Esophagus squamous epithelium (tissue), 4 donors: ENCODE results near the gene PIM1.

Experiments
- POLR2A ChIP-seq, 4 donors: fragments of 450-650 bp; IDR thresholded peaks; one replicate each; pipeline ENCODE4 v1.6.1; 2017; ENCODE audit warnings: antibody characterized with exemption in 4 of 4, mild to moderate bottlenecking in 4 of 4, moderate library complexity in 3 of 4
- TF ChIP-seq, protein P1 (sequence below), 6 experiments: fragments of 450-650 bp in 4 of 6; fragments of 200-600 bp in 2 of 6; sonication (generic) in 2 of 6; IDR thresholded peaks; one replicate each; pipeline ENCODE4 v1.5.1; 2016 to 2019; ENCODE audit warnings: antibody characterized with exemption in 6 of 6, mild to moderate bottlenecking in 4 of 6, moderate library complexity in 4 of 6

DNA sequence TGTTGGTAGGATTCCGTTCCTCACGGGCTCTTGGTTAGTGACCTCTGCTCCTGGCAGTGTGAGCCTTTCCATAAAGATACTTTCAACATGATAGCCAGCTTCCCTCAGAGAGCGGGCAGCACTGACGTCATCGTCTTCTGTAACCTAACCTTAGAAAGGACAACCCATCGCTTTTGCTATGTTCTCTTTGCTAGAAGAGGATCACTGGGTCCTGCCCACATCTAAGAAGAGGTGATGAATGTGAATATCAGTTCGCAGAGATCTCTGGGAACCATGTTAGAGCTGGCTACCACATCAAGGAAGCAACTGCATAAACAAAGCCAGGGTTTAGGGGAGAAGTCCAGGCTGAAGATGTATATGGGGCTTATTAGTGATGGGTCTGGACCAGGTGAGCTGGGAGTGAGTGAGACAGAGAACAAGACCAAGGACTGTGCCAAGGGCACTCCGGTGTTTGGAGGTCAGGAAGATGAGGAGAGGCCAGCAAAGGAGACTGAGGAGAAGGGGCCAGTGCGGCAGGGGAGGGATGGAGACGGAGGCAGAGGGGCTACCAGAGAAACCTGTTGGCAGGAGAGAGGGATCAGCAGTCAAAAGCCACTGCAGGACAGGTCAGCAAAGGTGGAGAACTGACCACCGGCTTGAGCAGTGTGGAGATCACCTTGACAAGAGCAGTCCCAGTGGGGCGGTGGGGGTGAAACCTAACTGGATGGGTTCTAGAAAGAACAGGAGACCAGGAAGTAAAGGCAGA is 39.7 kb downstream of the PIM1 start:
- TF ChIP-seq, protein P1, sequence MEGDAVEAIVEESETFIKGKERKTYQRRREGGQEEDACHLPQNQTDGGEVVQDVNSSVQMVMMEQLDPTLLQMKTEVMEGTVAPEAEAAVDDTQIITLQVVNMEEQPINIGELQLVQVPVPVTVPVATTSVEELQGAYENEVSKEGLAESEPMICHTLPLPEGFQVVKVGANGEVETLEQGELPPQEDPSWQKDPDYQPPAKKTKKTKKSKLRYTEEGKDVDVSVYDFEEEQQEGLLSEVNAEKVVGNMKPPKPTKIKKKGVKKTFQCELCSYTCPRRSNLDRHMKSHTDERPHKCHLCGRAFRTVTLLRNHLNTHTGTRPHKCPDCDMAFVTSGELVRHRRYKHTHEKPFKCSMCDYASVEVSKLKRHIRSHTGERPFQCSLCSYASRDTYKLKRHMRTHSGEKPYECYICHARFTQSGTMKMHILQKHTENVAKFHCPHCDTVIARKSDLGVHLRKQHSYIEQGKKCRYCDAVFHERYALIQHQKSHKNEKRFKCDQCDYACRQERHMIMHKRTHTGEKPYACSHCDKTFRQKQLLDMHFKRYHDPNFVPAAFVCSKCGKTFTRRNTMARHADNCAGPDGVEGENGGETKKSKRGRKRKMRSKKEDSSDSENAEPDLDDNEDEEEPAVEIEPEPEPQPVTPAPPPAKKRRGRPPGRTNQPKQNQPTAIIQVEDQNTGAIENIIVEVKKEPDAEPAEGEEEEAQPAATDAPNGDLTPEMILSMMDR (IDR thresholded peaks at IDR 0.05): no peak
- TF ChIP-seq POLR2A (IDR thresholded peaks at IDR 0.05): no peak
